ENCODE measurements around the gene CTIF.

DNA sequence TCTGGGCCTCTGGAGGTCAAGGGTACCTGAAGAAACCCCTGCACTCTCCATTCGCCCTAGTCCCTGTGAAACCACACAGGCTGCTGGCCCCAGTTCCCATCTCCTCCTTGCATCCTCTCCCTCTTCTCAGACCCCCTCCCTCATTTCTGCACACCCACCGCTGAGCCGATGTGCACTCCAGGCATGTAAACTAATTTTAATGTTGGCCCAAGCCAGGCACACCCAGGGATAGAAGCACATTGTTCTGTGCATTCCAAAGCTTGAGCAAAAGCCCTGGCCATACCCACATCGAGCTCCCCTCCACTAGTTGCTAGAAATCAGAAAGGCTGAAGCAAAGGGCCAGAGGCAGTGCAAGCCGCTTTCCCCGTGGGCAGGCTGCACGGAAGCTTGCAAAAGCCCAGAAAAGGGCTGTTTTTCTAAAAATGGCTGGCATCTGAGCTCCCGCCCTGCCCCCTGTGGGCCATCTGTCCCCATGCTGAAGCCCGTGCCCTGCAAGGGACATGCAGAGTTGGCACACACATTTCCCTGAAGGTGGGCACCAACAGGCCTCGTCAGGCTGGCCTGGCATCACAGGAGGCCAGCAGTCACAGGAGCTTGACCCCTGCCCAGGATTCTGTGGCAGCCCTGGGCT is 230.3 kb downstream of the CTIF start:
- TF ChIP-seq, protein P1, sequence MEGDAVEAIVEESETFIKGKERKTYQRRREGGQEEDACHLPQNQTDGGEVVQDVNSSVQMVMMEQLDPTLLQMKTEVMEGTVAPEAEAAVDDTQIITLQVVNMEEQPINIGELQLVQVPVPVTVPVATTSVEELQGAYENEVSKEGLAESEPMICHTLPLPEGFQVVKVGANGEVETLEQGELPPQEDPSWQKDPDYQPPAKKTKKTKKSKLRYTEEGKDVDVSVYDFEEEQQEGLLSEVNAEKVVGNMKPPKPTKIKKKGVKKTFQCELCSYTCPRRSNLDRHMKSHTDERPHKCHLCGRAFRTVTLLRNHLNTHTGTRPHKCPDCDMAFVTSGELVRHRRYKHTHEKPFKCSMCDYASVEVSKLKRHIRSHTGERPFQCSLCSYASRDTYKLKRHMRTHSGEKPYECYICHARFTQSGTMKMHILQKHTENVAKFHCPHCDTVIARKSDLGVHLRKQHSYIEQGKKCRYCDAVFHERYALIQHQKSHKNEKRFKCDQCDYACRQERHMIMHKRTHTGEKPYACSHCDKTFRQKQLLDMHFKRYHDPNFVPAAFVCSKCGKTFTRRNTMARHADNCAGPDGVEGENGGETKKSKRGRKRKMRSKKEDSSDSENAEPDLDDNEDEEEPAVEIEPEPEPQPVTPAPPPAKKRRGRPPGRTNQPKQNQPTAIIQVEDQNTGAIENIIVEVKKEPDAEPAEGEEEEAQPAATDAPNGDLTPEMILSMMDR (conservative IDR thresholded peaks at IDR 0.05; ENCODE audit: low read depth, low read length) = 0 out of 2 replicates have a peak, but pooled peaks have one; percentile 14
- TF ChIP-seq EZH2phosphoT487 (IDR thresholded peaks at IDR 0.05; ENCODE audit: borderline replicate concordance, low read length) = no peak
